ENCODE results near the gene PALLD.
"Not testable (repeated sequence)": the region's sequence is repeated elsewhere in the genome, so short reads cannot be mapped to it uniquely, and the experiment has no call there.

PALLD gene

GRCh38 chr4:168796362-168797106 lies 299.7 kb downstream of the PALLD start:
- no peak for DNase-seq (ENCODE audit: low spot score)

GRCh38 chr4:168797194-168797593 lies 300.3 kb downstream of the PALLD start:
- no peak for DNase-seq (ENCODE audit: low spot score)

GRCh38 chr4:168797738-168798375 lies 301.0 kb downstream of the PALLD start:
- no peak for DNase-seq (ENCODE audit: low spot score)

GRCh38 chr4:168800926-168801325 lies 304.1 kb downstream of the PALLD start:
- no peak for DNase-seq (ENCODE audit: low spot score)

GRCh38 chr4:168802222-168802621 lies 305.4 kb downstream of the PALLD start:
- no peak for DNase-seq (ENCODE audit: low spot score)

GRCh38 chr4:168803052-168803451 lies 306.2 kb downstream of the PALLD start:
- not testable (repeated sequence) for DNase-seq (ENCODE audit: low spot score)

- DNase-seq (ENCODE audit: low spot score), result no peak
These were observed 306.9 kb downstream of the PALLD start for GRCh38 chr4:168803732-168804131.

GRCh38 chr4:168804146-168804545 lies 307.3 kb downstream of the PALLD start:
- DNase-seq (ENCODE audit: low spot score), result no peak

- DNase-seq (ENCODE audit: low spot score), result no peak
These were observed 308.5 kb downstream of the PALLD start for GRCh38 chr4:168805341-168805740.

- not testable (repeated sequence) for DNase-seq (ENCODE audit: low spot score)
These were observed 309.4 kb downstream of the PALLD start for GRCh38 chr4:168806247-168806646.

GRCh38 chr4:168811207-168811606 lies 314.4 kb downstream of the PALLD start:
- no peak for DNase-seq (ENCODE audit: low spot score)

- no peak for DNase-seq (ENCODE audit: low spot score)
These were observed 315.2 kb downstream of the PALLD start for GRCh38 chr4:168811786-168812651.

- DNase-seq (ENCODE audit: low spot score), result no peak
These were observed 316.0 kb downstream of the PALLD start for GRCh38 chr4:168812806-168813205.

GRCh38 chr4:168813890-168814289 lies 317.0 kb downstream of the PALLD start:
- no peak for DNase-seq (ENCODE audit: low spot score)

- no peak for DNase-seq (ENCODE audit: low spot score)
These were observed 318.8 kb downstream of the PALLD start for GRCh38 chr4:168815379-168816345.

GRCh38 chr4:168817370-168817769 lies 320.5 kb downstream of the PALLD start:
- no peak for DNase-seq (ENCODE audit: low spot score)

- DNase-seq (ENCODE audit: low spot score), result no peak
These were observed 325.6 kb downstream of the PALLD start for GRCh38 chr4:168822481-168822880.

GRCh38 chr4:168825975-168826374 lies 329.1 kb downstream of the PALLD start:
- DNase-seq (ENCODE audit: low spot score), result no peak

GRCh38 chr4:168826620-168827019 lies 329.8 kb downstream of the PALLD start:
- no peak for DNase-seq (ENCODE audit: low spot score)

- no peak for DNase-seq (ENCODE audit: low spot score)
These were observed 334.1 kb downstream of the PALLD start for GRCh38 chr4:168830777-168831512.

GRCh38 chr4:168831585-168831918 lies 334.7 kb downstream of the PALLD start:
- no peak for DNase-seq (ENCODE audit: low spot score)
